Mesenteric fat pad (tissue), 1 donor: ENCODE data around the gene NKX3-2. TPM values are rescaled to one million over a fixed set of nuclear protein-coding genes. Genes with fewer than 3 reads are reported as not detected.

Experiments
- DNase-seq: peaks from one replicate; pipeline ENCODE4 v3.0.0-alpha.2; 2020; ENCODE audit warnings: low spot score
- total RNA-seq: library from RNA; stranded (reverse); fragmentation: NEBNext Ultra II Directional; extraction: Animal tissue kit (Norgen Biotek cat#: 25700); gene quantifications from one replicate; pipeline ENCODE4 v1.2.1, GENCODE V29; 2021
- donor health status: DM: yes; HTN: yes; CAD: no.

Gene NKX3-2
- total RNA-seq, 1 donor from 2014 or later: 1.3 TPM

- DNase-seq: no peak
Measured at GRCh38 chr4:13534344-13535063, 9.8 kb downstream of the NKX3-2 start.

DNA sequence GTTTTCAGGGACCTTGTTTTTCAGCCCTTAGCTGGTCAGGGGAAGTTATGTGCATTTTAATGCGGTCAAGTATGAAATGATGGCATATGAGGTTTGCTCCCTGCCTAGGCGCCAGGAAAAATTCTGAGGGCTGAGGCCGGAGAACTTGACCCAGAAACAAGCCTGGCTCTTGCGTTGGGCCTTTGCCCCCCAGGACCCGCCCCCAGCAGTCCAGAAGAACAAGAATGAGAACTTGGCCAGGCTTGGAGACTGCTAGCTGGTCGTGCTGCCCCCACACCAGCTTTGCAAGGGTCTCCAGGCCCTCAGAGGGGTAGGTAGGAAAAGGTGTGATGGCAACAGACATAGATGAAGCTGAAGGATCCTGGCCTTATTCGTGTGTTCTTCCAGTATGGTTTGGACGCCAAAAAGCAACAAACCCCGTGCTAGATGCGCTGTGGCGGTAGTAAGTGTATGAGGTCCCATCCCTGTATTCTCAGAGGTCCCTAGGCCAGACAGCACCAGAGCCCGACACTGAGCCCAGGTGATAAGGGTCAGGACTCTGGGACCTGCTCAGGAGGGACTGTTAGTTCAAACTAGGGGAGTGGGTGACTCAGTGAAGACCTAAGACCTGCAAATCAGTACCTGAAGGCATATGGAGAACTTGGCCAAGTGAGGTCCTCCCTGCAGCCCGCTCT is 10.5 kb downstream of the NKX3-2 start:
- no peak for DNase-seq

- no peak for DNase-seq
Measured at GRCh38 chr4:13531625-13531998, 12.7 kb downstream of the NKX3-2 start.

GRCh38 chr4:13530823-13531624 is 13.3 kb downstream of the NKX3-2 start:
- no peak for DNase-seq

- DNase-seq: no peak
Measured at GRCh38 chr4:13529128-13529919, 15.0 kb downstream of the NKX3-2 start.

- no peak for DNase-seq
Measured at GRCh38 chr4:13528821-13529127, 15.5 kb downstream of the NKX3-2 start.

- DNase-seq: no peak
Measured at GRCh38 chr4:13527981-13528820, 16.1 kb downstream of the NKX3-2 start.

DNA sequence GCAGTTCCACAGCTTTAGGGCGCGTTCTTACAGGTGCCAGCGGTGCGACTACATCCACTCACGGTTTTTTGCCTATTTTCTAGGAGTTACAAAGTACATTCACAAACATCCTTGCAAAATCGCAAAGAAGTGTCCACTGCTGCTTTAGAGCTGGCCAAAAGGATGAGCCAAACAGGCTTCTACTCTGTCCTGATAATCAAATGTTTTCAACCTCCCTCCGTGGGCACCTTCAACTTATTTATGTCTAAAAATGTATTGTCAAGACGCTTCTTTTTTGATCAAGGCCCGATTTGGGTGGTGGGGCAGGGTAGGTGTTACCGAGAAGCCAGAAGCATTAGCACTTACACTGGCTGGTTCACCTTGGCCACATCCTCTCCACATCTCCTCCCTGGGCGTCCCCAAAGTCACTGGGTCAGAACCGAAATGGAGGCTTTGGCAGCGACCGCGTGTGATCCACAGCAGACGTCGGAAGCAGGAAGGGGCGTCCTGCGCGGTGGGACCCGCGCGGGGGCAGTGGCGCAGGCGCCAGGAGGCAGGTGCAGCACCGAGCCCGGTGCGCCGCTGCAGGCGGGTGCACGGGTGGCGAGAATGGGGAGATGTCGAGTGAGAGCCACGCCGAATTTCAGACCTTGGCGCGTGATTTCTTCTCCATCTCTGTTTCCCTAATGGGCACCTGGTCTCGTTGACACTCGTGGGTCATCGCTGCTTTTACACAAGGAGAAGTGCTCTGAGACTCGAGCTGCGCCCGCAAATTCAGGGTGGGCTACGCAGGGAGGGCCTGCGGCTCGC is 16.9 kb downstream of the NKX3-2 start:
- no peak for DNase-seq

DNA sequence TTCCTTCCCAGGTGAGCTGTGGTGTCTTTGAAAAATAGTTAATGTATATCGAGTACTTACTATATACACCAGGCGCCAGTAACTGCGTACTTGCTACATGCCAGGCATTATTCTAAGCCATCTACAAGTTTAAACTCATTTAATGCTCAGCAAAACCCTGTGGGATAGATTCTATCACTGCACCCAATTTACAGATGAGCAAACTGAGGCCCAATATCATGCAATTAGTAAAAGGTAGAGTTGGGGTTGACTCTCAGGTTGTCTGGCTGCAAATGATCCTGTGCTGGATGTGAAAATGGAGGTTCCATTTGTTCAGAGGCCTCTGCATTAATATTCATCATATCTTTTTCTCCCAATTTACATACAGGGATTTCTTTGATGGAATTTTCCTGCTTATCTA is 17.6 kb downstream of the NKX3-2 start:
- no peak for DNase-seq

DNA sequence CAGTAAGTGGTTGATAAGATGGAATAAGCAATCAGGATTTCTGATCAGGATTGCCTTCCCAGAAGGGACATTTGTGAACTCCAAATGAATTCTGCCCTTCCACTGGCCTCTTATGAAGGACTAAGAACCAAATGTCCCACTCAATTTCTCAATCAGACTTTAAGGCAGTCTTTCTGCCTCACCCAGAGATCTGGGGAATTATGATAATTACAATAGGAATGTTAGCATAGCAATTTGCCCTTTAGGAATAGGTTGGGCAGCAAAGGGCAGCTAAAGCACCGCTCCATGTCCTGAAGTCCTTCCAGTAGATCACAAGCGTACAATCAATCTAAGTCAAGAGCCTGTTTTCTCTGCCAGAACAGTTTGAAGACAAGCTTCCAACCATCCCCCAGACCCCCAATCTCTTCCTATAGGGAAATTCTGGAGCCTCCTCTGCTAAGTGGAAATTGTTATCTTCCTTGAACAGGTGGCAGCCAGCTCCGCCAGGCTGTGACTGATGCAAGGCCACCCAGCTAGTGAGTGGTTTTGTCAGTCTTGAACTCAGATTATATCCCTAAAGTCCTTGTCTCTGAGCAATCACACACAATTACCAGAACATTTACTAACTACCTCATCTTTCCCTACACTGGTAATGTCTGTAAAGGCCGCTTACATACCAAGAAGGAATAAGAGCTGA is 18.6 kb downstream of the NKX3-2 start:
- no peak for DNase-seq

DNA sequence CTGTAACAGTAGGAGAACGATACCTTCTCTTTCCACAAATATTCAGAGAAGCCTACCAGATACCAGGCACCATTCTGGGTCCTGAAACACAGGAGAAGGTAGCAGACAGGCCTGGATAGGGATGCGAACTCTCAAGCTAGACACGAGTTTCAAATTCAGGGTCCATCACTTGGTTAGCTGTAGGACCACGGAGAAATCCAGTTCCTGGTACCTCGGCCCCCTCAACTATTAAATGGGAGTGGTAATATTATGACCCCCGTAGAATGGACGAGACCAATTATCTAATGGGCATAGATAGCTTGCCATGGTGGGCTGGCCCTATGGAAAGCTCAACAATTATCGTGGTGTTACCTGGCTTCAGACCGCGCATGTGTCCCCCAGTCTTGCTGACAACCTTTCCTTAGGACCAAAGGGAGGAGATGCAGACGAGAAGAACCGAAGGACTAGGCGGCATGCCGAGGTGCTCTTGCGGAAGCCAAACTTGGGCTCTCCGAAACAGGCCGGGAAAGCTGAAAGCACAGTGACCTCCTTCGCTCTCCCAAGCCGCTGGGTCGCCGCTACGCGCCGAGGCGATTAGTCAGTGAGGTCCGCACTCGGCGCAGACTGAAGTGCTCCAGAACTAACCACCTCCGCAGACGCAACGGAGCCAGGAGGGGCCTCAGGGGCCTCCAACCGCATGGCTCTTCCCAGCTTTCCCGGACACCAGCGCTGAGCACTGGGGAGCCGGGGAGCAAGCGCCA is 19.6 kb downstream of the NKX3-2 start:
- DNase-seq: no peak

GRCh38 chr4:13523591-13524503 is 20.5 kb downstream of the NKX3-2 start:
- no peak for DNase-seq

DNA sequence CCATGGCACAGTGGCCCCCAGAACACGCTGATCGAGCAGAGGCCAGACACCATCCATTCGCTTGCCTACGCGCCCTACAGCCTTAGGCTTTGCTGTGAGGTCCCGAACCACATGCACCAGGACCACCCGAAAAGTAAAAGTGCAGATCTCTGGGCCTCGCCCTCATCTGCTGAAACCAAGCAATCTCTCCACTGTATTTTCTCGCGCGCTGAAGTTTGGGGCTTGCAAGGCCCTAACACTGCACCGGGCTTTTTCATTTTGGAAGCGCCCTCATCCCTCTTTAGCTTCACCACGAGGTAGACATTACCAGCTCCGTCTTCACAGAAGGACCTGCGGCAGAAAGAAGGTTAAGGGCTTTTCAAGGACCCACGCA is 21.2 kb downstream of the NKX3-2 start:
- DNase-seq: no peak

DNA sequence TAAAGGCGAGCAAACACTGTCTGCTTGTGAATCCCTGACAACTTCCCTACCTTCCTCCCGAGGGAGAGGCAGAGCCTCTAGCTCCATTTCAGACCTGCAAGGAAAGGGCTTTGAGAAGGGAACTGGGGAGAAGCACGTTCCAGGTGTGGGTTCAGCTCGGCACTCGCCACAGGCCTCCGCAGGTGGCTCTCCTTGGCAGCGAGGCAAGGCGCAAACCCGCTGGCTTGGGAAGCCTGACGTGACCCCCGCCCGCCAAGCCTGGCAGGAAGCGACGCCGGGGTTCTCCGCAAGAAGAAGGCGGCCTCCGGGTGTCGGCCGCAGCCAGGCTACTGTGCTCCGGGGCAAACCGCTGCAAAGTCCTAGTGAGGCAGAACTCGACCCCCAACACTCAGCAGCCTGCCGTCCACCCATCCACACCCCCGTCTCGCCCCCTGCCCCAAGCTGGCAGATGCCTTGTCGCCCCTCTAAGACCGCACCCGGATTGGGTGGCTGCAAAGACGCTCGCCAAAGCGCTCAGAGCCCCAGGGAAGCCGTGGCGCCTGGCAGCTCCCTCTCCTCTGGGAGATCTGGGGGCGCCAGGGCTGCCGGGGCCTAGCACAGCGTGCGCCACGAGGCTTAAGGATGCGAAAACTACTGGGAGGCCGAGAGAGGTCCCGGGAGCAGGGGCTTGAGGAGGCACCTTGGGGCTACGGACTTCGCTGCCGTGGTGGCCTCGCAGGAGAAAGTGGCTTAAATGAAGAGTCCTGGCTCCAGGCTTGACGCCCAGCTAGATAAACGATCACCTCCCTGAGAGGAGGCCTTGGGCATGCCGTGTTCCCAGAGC is 21.8 kb downstream of the NKX3-2 start:
- DNase-seq: no peak

- DNase-seq: no peak
Measured at GRCh38 chr4:13521047-13521446, 23.3 kb downstream of the NKX3-2 start.

DNA sequence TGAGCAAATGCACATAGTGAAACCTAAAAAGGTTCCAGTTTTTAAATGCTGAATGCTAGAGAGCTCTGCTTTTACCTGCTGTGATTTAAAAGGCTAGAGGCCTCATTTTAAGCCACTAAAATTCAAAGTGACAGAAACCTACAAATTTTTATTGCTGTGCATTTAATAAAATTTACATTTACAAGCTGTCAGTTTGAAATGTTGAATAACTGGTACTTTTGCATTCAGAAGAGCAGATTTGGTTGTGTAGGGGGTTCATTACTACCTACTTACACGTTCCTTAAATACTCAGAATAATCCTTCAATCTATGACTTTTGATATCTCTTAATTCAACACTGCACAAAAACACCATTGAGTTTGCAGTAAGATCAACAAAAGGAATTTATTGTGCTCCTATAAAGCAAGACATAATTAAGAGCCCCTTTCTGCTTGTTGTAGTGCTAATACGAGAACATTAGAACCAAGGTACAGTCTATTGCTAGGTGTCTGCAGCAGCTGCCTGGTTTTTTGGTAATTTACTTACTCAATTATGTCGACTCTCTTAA is 27.9 kb downstream of the NKX3-2 start:
- no peak for DNase-seq
